GM23248 (cell line): ENCODE measurements around the gene MPV17L2.

ENCODE experiments used
- EZH2 ChIP-seq: fragments of 200-600 bp; sonication (generic); IDR thresholded peaks from 2 replicates; pipeline ENCODE4 v1.6.1; 2018; ENCODE audit warnings: antibody characterized with exemption, mild to moderate bottlenecking; ENCODE audit not compliant: insufficient read depth, poor library complexity, severe bottlenecking
- EZH2phosphoT487 ChIP-seq: fragments of 200-600 bp; sonication (generic); IDR thresholded peaks from 2 replicates; pipeline ENCODE4 v1.6.1; 2018; ENCODE audit warnings: antibody characterized with exemption, moderate library complexity, mild to moderate bottlenecking, low read depth; ENCODE audit not compliant: insufficient read depth

DNA sequence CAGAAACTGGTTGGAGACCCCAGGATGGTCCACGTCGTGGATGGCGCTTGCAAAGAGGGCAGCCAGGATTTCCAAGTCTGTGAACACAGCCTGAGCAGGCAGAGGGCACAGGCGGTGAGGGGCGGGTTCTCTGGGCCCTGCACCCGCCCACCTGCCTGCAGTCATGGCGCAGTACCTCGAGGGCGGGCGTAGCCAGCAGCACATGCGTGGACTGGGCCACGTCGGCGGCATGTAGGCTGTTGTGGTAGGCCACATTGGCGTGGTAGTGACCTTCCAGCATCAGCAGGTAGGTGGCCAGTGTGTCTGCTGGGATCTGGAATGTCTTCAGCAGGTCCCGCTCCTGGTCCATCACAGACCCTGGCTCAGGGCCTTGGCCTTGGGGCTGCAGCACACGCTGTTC is 25.1 kb downstream of the MPV17L2 start:
- TF ChIP-seq EZH2phosphoT487: no peak
- TF ChIP-seq EZH2: no peak
